SK-N-SH (cell line): ENCODE measurements around the gene GALNT18. TPM values are rescaled to one million over a fixed set of nuclear protein-coding genes. Genes with fewer than 3 reads are reported as not detected.

Source experiments
- CTCF ChIA-PET: fragments of 300-600, 350-600 bp; formaldehyde crosslinking; extraction: SDS; loops from one replicate; lab custom pipeline; 2021; lab: Yijun Ruan, JAX
- POLR2A ChIA-PET: fragments of 350-600 bp; sonication (Branson Sonifier 250); formaldehyde crosslinking; extraction: SDS; loops from one replicate; lab custom pipeline; 2020; ENCODE audit warnings: antibody characterized with exemption, inconsistent platforms; lab: Yijun Ruan, JAX
- DNase-seq: peaks from one replicate; pipeline ENCODE4 v3.0.0; 2012
- H2AFZ ChIP-seq: fragments of 200-600 bp; sonication (generic); 2 replicates; pipeline ENCODE4 v1.8.1; 2016; ENCODE audit warnings: antibody characterized with exemption, mild to moderate bottlenecking, low read depth
- H3F3A ChIP-seq: fragments of 200-600 bp; sonication (generic); replicated peaks from 2 replicates; pipeline ENCODE3; 2016; ENCODE audit warnings: antibody characterized with exemption, mild to moderate bottlenecking; ENCODE audit not compliant: insufficient read depth
- H3K27ac ChIP-seq, 2 experiments: fragments of 200-500 bp in 1 of 2; fragments of 200-600 bp in 1 of 2; sonication (Bioruptor generic) in 1 of 2; sonication (generic), shearing (Covaris generic) in 1 of 2; 2 replicates each; pipeline versions ENCODE4 v1.5.1 to v1.6.1; 2014 to 2016; ENCODE audit warnings: low read depth in 2 of 2, inconsistent platforms in 1 of 2, low read length in 1 of 2, mild to moderate bottlenecking in 1 of 2, mixed read lengths in 1 of 2
- H3K27me3 ChIP-seq: fragments of 200-600 bp; sonication (generic), shearing (Covaris generic); 2 replicates; pipeline ENCODE4 v1.6.1; 2016; ENCODE audit warnings: mixed run types; ENCODE audit not compliant: insufficient read depth
- H3K36me3 ChIP-seq, 2 experiments: fragments of 200-500 bp in 1 of 2; fragments of 200-600 bp in 1 of 2; sonication (Bioruptor generic) in 1 of 2; sonication (generic) in 1 of 2; replicated peaks in 1 of 2; 2 replicates each; pipeline versions ENCODE3 to v1.5.1; 2014 to 2016; ENCODE audit warnings: low read length in 1 of 2, mild to moderate bottlenecking in 1 of 2; ENCODE audit not compliant: insufficient read depth in 2 of 2, control insufficient read depth in 1 of 2
- H3K4me1 ChIP-seq, 2 experiments: fragments of 200-500 bp in 1 of 2; fragments of 200-600 bp in 1 of 2; sonication (Bioruptor generic) in 1 of 2; sonication (generic), shearing (Covaris generic) in 1 of 2; 2 replicates each; pipeline versions ENCODE4 v1.5.1 to v1.6.1; 2014 to 2016; ENCODE audit warnings: low read depth in 1 of 2, low read length in 1 of 2, mixed run types in 1 of 2; ENCODE audit not compliant: insufficient read depth in 2 of 2, control insufficient read depth in 1 of 2
- H3K4me2 ChIP-seq: fragments of 200-600 bp; sonication (generic), shearing (Covaris generic); 2 replicates; pipeline ENCODE4 v1.6.1; 2017; ENCODE audit warnings: mixed run types
- H3K4me3 ChIP-seq, 2 experiments: fragments of 200-500 bp in 1 of 2; fragments of 200-600 bp in 1 of 2; sonication (Bioruptor generic) in 1 of 2; sonication (generic), shearing (Covaris generic) in 1 of 2; 2 replicates each; pipeline versions ENCODE4 v1.5.1 to v1.8.1; 2014 to 2016; ENCODE audit warnings: low read depth in 2 of 2, inconsistent platforms in 1 of 2, low read length in 1 of 2, mild to moderate bottlenecking in 1 of 2, mixed read lengths in 1 of 2, moderate library complexity in 1 of 2
- H3K79me2 ChIP-seq: fragments of 200-600 bp; sonication (generic); 2 replicates; pipeline ENCODE4 v1.8.1; 2017; ENCODE audit warnings: mild to moderate bottlenecking; ENCODE audit not compliant: insufficient read depth
- H3K9ac ChIP-seq: fragments of 200-600 bp; sonication (generic); 2 replicates; pipeline ENCODE4 v1.6.1; 2017; ENCODE audit warnings: mixed run types
- H3K9me2 ChIP-seq: fragments of 200-600 bp; sonication (generic); 2 replicates; pipeline ENCODE4 v1.6.1; 2017; ENCODE audit warnings: mixed run types
- H3K9me3 ChIP-seq: fragments of 200-600 bp; sonication (generic); 2 replicates; pipeline ENCODE4 v1.6.1; 2017; ENCODE audit warnings: mixed run types, mild to moderate bottlenecking, moderate library complexity
- H4K20me1 ChIP-seq: fragments of 200-600 bp; sonication (generic); 2 replicates; pipeline ENCODE4 v1.6.1; 2017; ENCODE audit warnings: mild to moderate bottlenecking, mixed run types; ENCODE audit not compliant: insufficient read depth
- ELF1 ChIP-seq: IDR thresholded peaks from 2 replicates; pipeline ENCODE4 v1.4.0; 2012
- EP300 ChIP-seq, 2 experiments: IDR thresholded peaks; 2 replicates each; pipeline versions ENCODE4 v1.4.0 to v1.6.1; 2012; ENCODE audit warnings: borderline replicate concordance in 1 of 2, low read depth in 1 of 2, low read length in 1 of 2
- EZH2phosphoT487 ChIP-seq: fragments of 200-600 bp; sonication (generic); IDR thresholded peaks from 2 replicates; pipeline ENCODE4 v1.6.1; 2017; ENCODE audit warnings: low read depth, mixed run types, mild to moderate bottlenecking, antibody characterized with exemption, moderate library complexity, borderline replicate concordance
- FOSL2 ChIP-seq: IDR thresholded peaks from 2 replicates; pipeline ENCODE4 v1.4.0; 2012; ENCODE audit warnings: low read depth, mild to moderate bottlenecking, moderate library complexity, borderline replicate concordance
- FOXJ3 ChIP-seq: sonication (generic); formaldehyde crosslinking; IDR thresholded peaks from 2 replicates; pipeline ENCODE4 v1.5.1; 2020; ENCODE audit warnings: mild to moderate bottlenecking, missing genetic modification reagents
- GATA2 ChIP-seq: sonication (generic); formaldehyde crosslinking; IDR thresholded peaks from 2 replicates; pipeline ENCODE4 v1.5.0; 2020; ENCODE audit warnings: mild to moderate bottlenecking, missing genetic modification reagents
- NFIC ChIP-seq: IDR thresholded peaks from 2 replicates; pipeline ENCODE4 v1.4.0; 2012; ENCODE audit warnings: borderline replicate concordance
- RAD21 ChIP-seq: IDR thresholded peaks from 2 replicates; pipeline ENCODE4 v1.6.1; 2012; ENCODE audit warnings: mild to moderate bottlenecking, low read length
- RXRA ChIP-seq: IDR thresholded peaks from 2 replicates; pipeline ENCODE4 v1.4.0; 2012; ENCODE audit warnings: low read depth, mild to moderate bottlenecking, borderline replicate concordance
- SIN3A ChIP-seq: IDR thresholded peaks from 2 replicates; pipeline ENCODE4 v1.6.1; 2012; ENCODE audit warnings: low read depth, mild to moderate bottlenecking, low read length, moderate library complexity, borderline replicate concordance
- SMC3 ChIP-seq: IDR thresholded peaks from 2 replicates; pipeline ENCODE4 v1.6.1; 2012; ENCODE audit warnings: low read depth, low read length, improper control_type of control experiment
- TAF1 ChIP-seq: IDR thresholded peaks from 2 replicates; pipeline ENCODE4 v1.6.1; 2012; ENCODE audit warnings: low read depth, mild to moderate bottlenecking, low read length, moderate library complexity, borderline replicate concordance
- TCF12 ChIP-seq: IDR thresholded peaks from 2 replicates; pipeline ENCODE4 v1.4.0; 2012
- TEAD4 ChIP-seq: IDR thresholded peaks from 2 replicates; pipeline ENCODE4 v1.4.0; 2012; ENCODE audit warnings: mild to moderate bottlenecking, borderline replicate concordance; ENCODE audit not compliant: insufficient read depth
- YY1 ChIP-seq: IDR thresholded peaks from 2 replicates; pipeline ENCODE4 v1.4.0; 2012; ENCODE audit warnings: low read depth, mild to moderate bottlenecking
- WGBS: methylation state at CpG from one replicate; pipeline ENCODE4 v1.1.6; 2017; ENCODE audit warnings: low lambda C conversion rate; 5-methylcytosine and 5-hydroxymethylcytosine counted together
- polyA plus RNA-seq, 3 experiments: library from polyadenylated mRNA; depleted of rRNA; stranded (reverse); fragments of >200 nt; gene quantifications; 2 replicates each; pipeline ENCODE4 v1.2.3, GENCODE V29; 2012
- TF ChIP-seq, protein P1 (sequence below): fragments of 150-350 bp; IDR thresholded peaks from 2 replicates; pipeline ENCODE4 v1.6.1; 2017; ENCODE audit warnings: antibody characterized with exemption, low read length, low read depth, borderline replicate concordance
- TF ChIP-seq, protein P2 (sequence below): IDR thresholded peaks from 2 replicates; pipeline ENCODE4 v1.4.0; 2012; ENCODE audit warnings: low read depth
- TF ChIP-seq, protein P3 (sequence below): IDR thresholded peaks from 2 replicates; pipeline ENCODE4 v1.4.0; 2012; ENCODE audit warnings: low read depth, borderline replicate concordance
- TF ChIP-seq, protein P4 (sequence below): IDR thresholded peaks from 2 replicates; pipeline ENCODE4 v1.6.1; 2012; ENCODE audit warnings: mild to moderate bottlenecking, low read depth, low read length, moderate library complexity

GALNT18 gene
- polyA plus RNA-seq, 1 of the 3 experiments (the other 2 are of a cell fraction) = 0.64 TPM

DNA sequence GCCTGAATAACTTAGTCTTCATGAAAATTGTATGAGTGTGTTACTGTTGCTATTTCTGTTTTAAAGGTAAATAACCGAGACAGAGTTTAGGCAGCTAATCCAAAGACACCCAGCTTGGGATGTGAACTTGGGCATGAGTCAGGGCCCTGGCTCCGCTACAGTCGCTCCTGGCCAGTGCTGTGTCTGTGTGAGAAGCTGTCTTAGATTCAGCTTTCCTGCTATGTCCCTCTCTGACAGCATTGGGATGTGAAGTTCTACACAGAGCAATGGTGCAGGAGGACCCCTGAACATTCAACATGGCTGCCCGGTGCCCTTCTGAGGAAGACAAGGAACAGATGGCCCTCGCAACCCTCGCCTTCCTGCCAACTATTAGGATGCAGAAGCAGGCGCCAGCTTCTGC is 49.4 kb downstream of the GALNT18 start:
- H3K36me3 ChIP-seq = no peaks in the 10 kb centered on the region
- no peak for DNase-seq
- no peak overlapping the region for H2AFZ ChIP-seq
- H3K9me2 ChIP-seq = no peaks in the 10 kb centered on the region
- 63% methylated on average over 7 of the region's 7 CpGs for WGBS
- H3K27me3 ChIP-seq = no peaks in the 10 kb centered on the region
- no peaks in the 10 kb centered on the region for H3K79me2 ChIP-seq
- no peaks in the 10 kb centered on the region for H3F3A ChIP-seq
- H3K4me1 ChIP-seq = peaks cover 0 to 32% of the 10 kb centered on the region in 2 experiments; a peak in 1 of 4 replicates
- TF ChIP-seq RAD21 = no peak
- TF ChIP-seq FOSL2 = no peak
- no peak overlapping the region for H3K27ac ChIP-seq
- H3K9ac ChIP-seq = no peak overlapping the region
- no peaks in the 10 kb centered on the region for H3K9me3 ChIP-seq
- H4K20me1 ChIP-seq = no peaks in the 10 kb centered on the region
- ChIA-PET CTCF (no interaction called here), POLR2A (no interaction called here)
- H3K4me2 ChIP-seq = no peak overlapping the region
- no peak overlapping the region for H3K4me3 ChIP-seq

DNA sequence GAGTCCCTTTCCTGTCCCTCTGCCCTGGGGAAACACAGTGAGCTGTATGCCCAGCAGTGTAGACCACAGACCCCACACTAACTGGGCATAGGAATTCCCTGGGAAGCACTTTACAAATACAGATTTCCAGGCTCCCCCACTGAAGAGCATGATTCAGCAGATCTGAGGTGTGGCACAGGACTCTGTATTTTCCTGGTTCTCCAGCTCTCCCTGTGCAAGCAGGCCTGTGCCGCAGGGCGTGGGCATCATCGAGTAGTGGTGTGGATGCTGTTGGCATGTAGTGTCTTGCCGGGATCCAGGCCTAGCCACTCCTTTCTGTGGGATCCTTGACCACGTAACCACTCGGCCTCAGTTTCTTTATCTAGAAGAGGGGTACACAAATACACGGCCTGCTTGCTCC is 49.9 kb downstream of the GALNT18 start:
- Histone ChIP-seq H3K4me2 (no peak overlapping the region), H3K36me3 (no peaks in the 10 kb centered on the region), H3K79me2 (no peaks in the 10 kb centered on the region), H4K20me1 (no peaks in the 10 kb centered on the region), H3F3A (no peaks in the 10 kb centered on the region), H3K9me2 (no peaks in the 10 kb centered on the region), H3K4me1 (peaks cover 0 to 27% of the 10 kb centered on the region in 2 experiments; a peak in 1 of 4 replicates), H2AFZ (no peak overlapping the region), H3K4me3 (no peak overlapping the region), H3K9ac (no peak overlapping the region), H3K9me3 (no peaks in the 10 kb centered on the region), H3K27me3 (no peaks in the 10 kb centered on the region), H3K27ac (no peak overlapping the region)
- ChIA-PET POLR2A (interaction anchor here (0.6 kb wide), 1 partner anchor 782 kb away, joined by 4 read pairs; no protein-coding TSS in a partner anchor), CTCF (interaction anchor here (0.8 kb wide), 1 partner anchor 13 kb away, joined by 3 read pairs; no protein-coding TSS in a partner anchor)
- no peak for TF ChIP-seq TAF1
- no peak for TF ChIP-seq YY1
- TF ChIP-seq ELF1 = no peak
- TF ChIP-seq, protein P1, sequence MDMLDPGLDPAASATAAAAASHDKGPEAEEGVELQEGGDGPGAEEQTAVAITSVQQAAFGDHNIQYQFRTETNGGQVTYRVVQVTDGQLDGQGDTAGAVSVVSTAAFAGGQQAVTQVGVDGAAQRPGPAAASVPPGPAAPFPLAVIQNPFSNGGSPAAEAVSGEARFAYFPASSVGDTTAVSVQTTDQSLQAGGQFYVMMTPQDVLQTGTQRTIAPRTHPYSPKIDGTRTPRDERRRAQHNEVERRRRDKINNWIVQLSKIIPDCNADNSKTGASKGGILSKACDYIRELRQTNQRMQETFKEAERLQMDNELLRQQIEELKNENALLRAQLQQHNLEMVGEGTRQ = no peak
- no peak for TF ChIP-seq GATA2 (CRISPR knock-in tag)
- no peak for TF ChIP-seq EP300 (IDR thresholded peaks at IDR 0.05; ENCODE audit: borderline replicate concordance in 1 of 2, low read depth in 1 of 2, low read length in 1 of 2)
- TF ChIP-seq NFIC = no peak
- TF ChIP-seq TCF12 = no peak
- TF ChIP-seq SMC3 = no peak
- TF ChIP-seq, protein P2, sequence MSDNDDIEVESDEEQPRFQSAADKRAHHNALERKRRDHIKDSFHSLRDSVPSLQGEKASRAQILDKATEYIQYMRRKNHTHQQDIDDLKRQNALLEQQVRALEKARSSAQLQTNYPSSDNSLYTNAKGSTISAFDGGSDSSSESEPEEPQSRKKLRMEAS = no peak
- TF ChIP-seq, protein P3, sequence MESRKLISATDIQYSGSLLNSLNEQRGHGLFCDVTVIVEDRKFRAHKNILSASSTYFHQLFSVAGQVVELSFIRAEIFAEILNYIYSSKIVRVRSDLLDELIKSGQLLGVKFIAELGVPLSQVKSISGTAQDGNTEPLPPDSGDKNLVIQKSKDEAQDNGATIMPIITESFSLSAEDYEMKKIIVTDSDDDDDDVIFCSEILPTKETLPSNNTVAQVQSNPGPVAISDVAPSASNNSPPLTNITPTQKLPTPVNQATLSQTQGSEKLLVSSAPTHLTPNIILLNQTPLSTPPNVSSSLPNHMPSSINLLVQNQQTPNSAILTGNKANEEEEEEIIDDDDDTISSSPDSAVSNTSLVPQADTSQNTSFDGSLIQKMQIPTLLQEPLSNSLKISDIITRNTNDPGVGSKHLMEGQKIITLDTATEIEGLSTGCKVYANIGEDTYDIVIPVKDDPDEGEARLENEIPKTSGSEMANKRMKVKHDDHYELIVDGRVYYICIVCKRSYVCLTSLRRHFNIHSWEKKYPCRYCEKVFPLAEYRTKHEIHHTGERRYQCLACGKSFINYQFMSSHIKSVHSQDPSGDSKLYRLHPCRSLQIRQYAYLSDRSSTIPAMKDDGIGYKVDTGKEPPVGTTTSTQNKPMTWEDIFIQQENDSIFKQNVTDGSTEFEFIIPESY = no peak
- no peak for TF ChIP-seq RXRA
- TF ChIP-seq, protein P4, sequence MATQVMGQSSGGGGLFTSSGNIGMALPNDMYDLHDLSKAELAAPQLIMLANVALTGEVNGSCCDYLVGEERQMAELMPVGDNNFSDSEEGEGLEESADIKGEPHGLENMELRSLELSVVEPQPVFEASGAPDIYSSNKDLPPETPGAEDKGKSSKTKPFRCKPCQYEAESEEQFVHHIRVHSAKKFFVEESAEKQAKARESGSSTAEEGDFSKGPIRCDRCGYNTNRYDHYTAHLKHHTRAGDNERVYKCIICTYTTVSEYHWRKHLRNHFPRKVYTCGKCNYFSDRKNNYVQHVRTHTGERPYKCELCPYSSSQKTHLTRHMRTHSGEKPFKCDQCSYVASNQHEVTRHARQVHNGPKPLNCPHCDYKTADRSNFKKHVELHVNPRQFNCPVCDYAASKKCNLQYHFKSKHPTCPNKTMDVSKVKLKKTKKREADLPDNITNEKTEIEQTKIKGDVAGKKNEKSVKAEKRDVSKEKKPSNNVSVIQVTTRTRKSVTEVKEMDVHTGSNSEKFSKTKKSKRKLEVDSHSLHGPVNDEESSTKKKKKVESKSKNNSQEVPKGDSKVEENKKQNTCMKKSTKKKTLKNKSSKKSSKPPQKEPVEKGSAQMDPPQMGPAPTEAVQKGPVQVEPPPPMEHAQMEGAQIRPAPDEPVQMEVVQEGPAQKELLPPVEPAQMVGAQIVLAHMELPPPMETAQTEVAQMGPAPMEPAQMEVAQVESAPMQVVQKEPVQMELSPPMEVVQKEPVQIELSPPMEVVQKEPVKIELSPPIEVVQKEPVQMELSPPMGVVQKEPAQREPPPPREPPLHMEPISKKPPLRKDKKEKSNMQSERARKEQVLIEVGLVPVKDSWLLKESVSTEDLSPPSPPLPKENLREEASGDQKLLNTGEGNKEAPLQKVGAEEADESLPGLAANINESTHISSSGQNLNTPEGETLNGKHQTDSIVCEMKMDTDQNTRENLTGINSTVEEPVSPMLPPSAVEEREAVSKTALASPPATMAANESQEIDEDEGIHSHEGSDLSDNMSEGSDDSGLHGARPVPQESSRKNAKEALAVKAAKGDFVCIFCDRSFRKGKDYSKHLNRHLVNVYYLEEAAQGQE = no peak
- no peak for TF ChIP-seq FOXJ3
- no peak for TF ChIP-seq SIN3A
- no peak for TF ChIP-seq RAD21
- TF ChIP-seq EZH2phosphoT487 = no peak
- no peak for TF ChIP-seq TEAD4
- WGBS = 85% methylated on average over 7 of the region's 7 CpGs
- DNase-seq = no peak
